HepG2 (cell line): ENCODE results near the gene B4GALT3. TPM values are rescaled to one million over a fixed set of nuclear protein-coding genes. Genes with fewer than 3 reads are reported as not detected.

ENCODE experiments used
- ARID2 ChIP-seq: sonication (generic); formaldehyde crosslinking; IDR thresholded peaks from 2 replicates; pipeline ENCODE4 v1.8.1; 2022; ENCODE audit warnings: mild to moderate bottlenecking, missing genetic modification reagents, borderline replicate concordance
- DMAP1 ChIP-seq: IDR thresholded peaks from 2 replicates; pipeline ENCODE4 v1.6.1; 2016
- FOXA1 ChIP-seq, 2 experiments: fragments of 450-650 bp in 1 of 2; sonication (generic) in 1 of 2; formaldehyde crosslinking in 1 of 2; IDR thresholded peaks; 2 replicates each; pipeline versions ENCODE4 v1.4.0 to v1.6.1; 2016 to 2020; ENCODE audit warnings: missing genetic modification reagents in 1 of 2
- NCOA5 ChIP-seq: sonication (generic); formaldehyde crosslinking; IDR thresholded peaks from 2 replicates; pipeline ENCODE4 v1.4.0; 2020; ENCODE audit warnings: missing genetic modification reagents
- NKX3-1 ChIP-seq: sonication (generic); formaldehyde crosslinking; IDR thresholded peaks from 2 replicates; pipeline ENCODE4 v1.5.0; 2020; ENCODE audit warnings: missing genetic modification reagents
- PREB ChIP-seq: sonication (generic); formaldehyde crosslinking; IDR thresholded peaks from 2 replicates; pipeline ENCODE4 v1.4.0; 2020; ENCODE audit warnings: missing genetic modification reagents
- RFXAP ChIP-seq: sonication (generic); formaldehyde crosslinking; IDR thresholded peaks from 2 replicates; pipeline ENCODE4 v1.4.0; 2020; ENCODE audit warnings: missing genetic modification reagents, borderline replicate concordance
- SALL2 ChIP-seq: sonication (generic); formaldehyde crosslinking; IDR thresholded peaks from 2 replicates; pipeline ENCODE4 v1.8.1; 2023; ENCODE audit warnings: mild to moderate bottlenecking, missing genetic modification reagents, inconsistent platforms
- SMAD3 ChIP-seq: sonication (generic); formaldehyde crosslinking; IDR thresholded peaks from 2 replicates; pipeline ENCODE4 v1.4.0; 2020; ENCODE audit warnings: missing genetic modification reagents
- SNAPC2 ChIP-seq: sonication (generic); formaldehyde crosslinking; IDR thresholded peaks from 2 replicates; pipeline ENCODE4 v1.8.1; 2022; ENCODE audit warnings: mild to moderate bottlenecking, missing genetic modification reagents
- STAG1 ChIP-seq: sonication (generic); formaldehyde crosslinking; IDR thresholded peaks from 2 replicates; pipeline ENCODE4 v1.4.0; 2020; ENCODE audit warnings: missing genetic modification reagents
- TCF7 ChIP-seq: sonication (generic); IDR thresholded peaks from 2 replicates; pipeline ENCODE4 v1.6.1; 2016; ENCODE audit warnings: antibody characterized with exemption, low read depth
- THAP9 ChIP-seq: sonication (generic); formaldehyde crosslinking; IDR thresholded peaks from 2 replicates; pipeline ENCODE4; 2020; ENCODE audit warnings: missing genetic modification reagents, mild to moderate bottlenecking, borderline replicate concordance
- TOPORS ChIP-seq: sonication (generic); formaldehyde crosslinking; IDR thresholded peaks from 2 replicates; pipeline ENCODE4 v1.8.0; 2023; ENCODE audit warnings: mild to moderate bottlenecking, missing genetic modification reagents
- ZBTB46 ChIP-seq: sonication (generic); formaldehyde crosslinking; IDR thresholded peaks from 2 replicates; pipeline ENCODE4 v1.4.0; 2020; ENCODE audit warnings: mild to moderate bottlenecking, missing genetic modification reagents, borderline replicate concordance
- ZFP90 ChIP-seq: sonication (generic); formaldehyde crosslinking; IDR thresholded peaks from 2 replicates; pipeline ENCODE4 v1.8.0; 2022; ENCODE audit warnings: missing genetic modification reagents, mild to moderate bottlenecking, inconsistent platforms, borderline replicate concordance
- ZNF430 ChIP-seq: sonication (generic); formaldehyde crosslinking; IDR thresholded peaks from 2 replicates; pipeline ENCODE4 v1.9.0; 2021; ENCODE audit warnings: mild to moderate bottlenecking, missing genetic modification reagents
- ZNF687 ChIP-seq: sonication (generic); formaldehyde crosslinking; IDR thresholded peaks from 2 replicates; pipeline ENCODE4 v1.5.1; 2020; ENCODE audit warnings: mild to moderate bottlenecking, missing genetic modification reagents, moderate library complexity
- ZNF724P ChIP-seq: sonication (generic); formaldehyde crosslinking; IDR thresholded peaks from 2 replicates; pipeline ENCODE4 v1.8.0; 2022; ENCODE audit warnings: missing genetic modification reagents, borderline replicate concordance
- polyA plus RNA-seq, 8 experiments: library from polyadenylated mRNA; depleted of rRNA in 3 of 8; stranded (reverse) in 7 of 8; unstranded in 1 of 8; fragments of >200 nt; fragmentation: Illumina TruSeq in 4 of 8; extraction: Trizol in 4 of 8; gene quantifications; 2 replicates each; pipeline versions ENCODE4 v1.2.1 to v1.2.3, GENCODE V29; 2011 to 2016; ENCODE audit warnings: low read depth in 4 of 8, missing spikeins in 1 of 8, mixed read lengths in 1 of 8; ENCODE audit not compliant: insufficient read depth in 1 of 8
- total RNA-seq, 5 experiments: library from RNA; depleted of rRNA; stranded (reverse); fragments of >200 nt; fragmentation: Illumina TruSeq; extraction: Trizol; gene quantifications; 2 replicates each; pipeline ENCODE4 v1.2.3, GENCODE V29; 2016; ENCODE audit warnings: low read depth in 1 of 5

Gene B4GALT3
- total and polyA plus RNA-seq, 2 of the 13 experiments (the other 11 are each of a cell fraction or from before 2014, with no cell fraction given): 35.6 to 40.4 TPM

- TF ChIP-seq ZBTB46 (CRISPR knock-in tag) (no peak), STAG1 (CRISPR knock-in tag) (no peak; the same call in 1 of the 2 replicates), THAP9 (CRISPR knock-in tag) (peak; percentile 90), TCF7 (no peak), SALL2 (CRISPR knock-in tag) (0 out of 2 replicates have a peak, but pooled peaks have one; percentile 11), ZNF724P (CRISPR knock-in tag) (peak; percentile 88), NCOA5 (no peak), ZNF687 (peak; percentile 96), RFXAP (CRISPR knock-in tag) (peak; percentile 38; the same call in 1 of the 2 replicates), SMAD3 (CRISPR knock-in tag) (no peak; the same call in 1 of the 2 replicates), NKX3-1 (CRISPR knock-in tag) (peak; percentile 60; the same call in 1 of the 2 replicates), PREB (no peak), SNAPC2 (CRISPR knock-in tag) (peak; percentile 69; the same call in 1 of the 2 replicates), ZFP90 (CRISPR knock-in tag) (no peak; the same call in 1 of the 2 replicates), FOXA1 (IDR thresholded peaks at IDR 0.05) (no peak), FOXA1 (CRISPR knock-in tag; IDR thresholded peaks at IDR 0.05) (peak; percentile 63; the same call in 1 of the 2 replicates), DMAP1 (peak; percentile 81; the same call in 1 of the 2 replicates), TOPORS (CRISPR knock-in tag) (peak; percentile 80), ZNF430 (no peak), ARID2 (CRISPR knock-in tag) (peak; percentile 82)
Measured at GRCh38 chr1:161201836-161202712, 24.8 kb upstream of the B4GALT3 start, which contains the start of gene NDUFS2 (continued).
